ENCODE measurements around the gene ABCG8. TPM values are rescaled to one million over a fixed set of nuclear protein-coding genes. Genes with fewer than 3 reads are reported as not detected.

Gene ABCG8
- polyA plus RNA-seq, 3 donors = 0.75 to 1.2 (median 0.84) TPM

DNA sequence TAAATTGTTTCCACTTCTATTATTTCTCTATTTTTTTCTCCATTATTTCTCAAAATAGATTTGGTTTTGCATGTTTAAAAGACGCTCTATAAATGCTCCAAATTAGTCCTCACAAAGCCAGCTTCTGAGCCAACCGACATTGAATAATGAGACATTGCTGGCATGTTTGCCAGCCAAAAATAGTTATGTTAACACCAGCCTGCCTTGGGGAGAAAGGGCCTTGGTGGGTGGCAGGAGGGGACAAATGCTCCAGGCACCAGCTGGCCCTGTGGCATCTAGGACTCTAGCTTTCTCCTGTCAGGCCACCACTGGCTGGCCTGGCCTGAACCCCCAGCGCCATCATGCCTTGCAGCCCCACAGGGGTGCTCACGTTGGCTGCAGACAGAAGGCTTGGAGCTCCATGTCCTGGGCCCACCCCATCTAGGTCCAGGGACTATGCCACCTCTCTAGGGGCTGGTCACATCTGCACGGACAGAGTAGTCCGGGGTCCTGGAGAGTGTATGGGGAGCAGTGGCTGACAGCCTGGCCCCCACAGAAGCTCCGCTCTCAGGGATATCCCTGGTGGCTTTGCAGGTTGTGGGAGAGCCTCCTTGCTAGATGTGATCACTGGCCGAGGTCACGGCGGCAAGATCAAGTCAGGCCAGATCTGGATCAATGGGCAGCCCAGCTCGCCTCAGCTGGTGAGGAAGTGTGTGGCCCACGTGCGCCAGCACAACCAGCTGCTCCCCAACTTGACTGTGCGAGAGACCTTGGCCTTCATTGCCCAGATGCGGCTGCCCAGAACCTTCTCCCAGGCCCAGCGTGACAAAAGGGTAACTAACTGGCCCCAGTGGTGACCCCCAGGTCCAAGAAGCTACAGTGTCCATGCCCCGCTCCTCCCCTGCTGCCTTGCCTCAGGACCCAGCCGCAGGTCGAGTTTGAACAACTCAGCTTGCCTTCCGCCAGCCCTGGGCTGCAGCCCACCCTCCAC lies 12.5 kb downstream of the ABCG8 start:
- no peak for DNase-seq (ENCODE audit: extremely low read depth in 1 of 11, low read depth in 9 of 11, low spot score in 4 of 11)

DNA sequence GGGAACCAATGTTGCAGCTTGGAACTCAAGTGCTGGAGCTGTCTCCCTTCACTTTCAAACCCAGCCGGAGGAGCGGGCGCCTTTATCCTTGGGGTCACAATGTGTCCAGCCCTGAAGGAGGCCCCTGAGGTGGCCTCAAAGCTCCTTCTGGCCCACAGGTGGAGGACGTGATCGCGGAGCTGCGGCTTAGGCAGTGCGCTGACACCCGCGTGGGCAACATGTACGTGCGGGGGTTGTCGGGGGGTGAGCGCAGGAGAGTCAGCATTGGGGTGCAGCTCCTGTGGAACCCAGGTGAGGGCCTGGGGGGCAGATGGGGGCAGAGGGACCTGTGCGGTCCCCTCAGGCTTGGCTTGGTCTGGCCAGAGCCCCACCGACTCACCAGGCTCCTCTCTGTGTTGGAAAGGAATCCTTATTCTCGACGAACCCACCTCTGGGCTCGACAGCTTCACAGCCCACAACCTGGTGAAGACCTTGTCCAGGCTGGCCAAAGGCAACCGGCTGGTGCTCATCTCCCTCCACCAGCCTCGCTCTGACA lies 13.5 kb downstream of the ABCG8 start:
- no peak for DNase-seq (ENCODE audit: extremely low read depth in 1 of 11, low read depth in 9 of 11, low spot score in 4 of 11)

- DNase-seq (ENCODE audit: extremely low read depth in 1 of 11, low read depth in 9 of 11, low spot score in 4 of 11) = no peak
Measured at GRCh38 chr2:43853141-43854081, 14.6 kb downstream of the ABCG8 start.

- DNase-seq (ENCODE audit: extremely low read depth in 1 of 11, low read depth in 9 of 11, low spot score in 4 of 11) = no peak
Measured at GRCh38 chr2:43854671-43855070, 15.9 kb downstream of the ABCG8 start.

GRCh38 chr2:43855292-43855691 lies 16.5 kb downstream of the ABCG8 start:
- DNase-seq (ENCODE audit: extremely low read depth in 1 of 11, low read depth in 9 of 11, low spot score in 4 of 11) = no peak

GRCh38 chr2:43872151-43872550 lies 33.4 kb downstream of the ABCG8 start:
- DNase-seq (ENCODE audit: extremely low read depth in 1 of 11, low read depth in 9 of 11, low spot score in 4 of 11) = no peak

- no peak for DNase-seq (ENCODE audit: extremely low read depth in 1 of 11, low read depth in 9 of 11, low spot score in 4 of 11)
Measured at GRCh38 chr2:43874776-43875451, 36.1 kb downstream of the ABCG8 start.

DNA sequence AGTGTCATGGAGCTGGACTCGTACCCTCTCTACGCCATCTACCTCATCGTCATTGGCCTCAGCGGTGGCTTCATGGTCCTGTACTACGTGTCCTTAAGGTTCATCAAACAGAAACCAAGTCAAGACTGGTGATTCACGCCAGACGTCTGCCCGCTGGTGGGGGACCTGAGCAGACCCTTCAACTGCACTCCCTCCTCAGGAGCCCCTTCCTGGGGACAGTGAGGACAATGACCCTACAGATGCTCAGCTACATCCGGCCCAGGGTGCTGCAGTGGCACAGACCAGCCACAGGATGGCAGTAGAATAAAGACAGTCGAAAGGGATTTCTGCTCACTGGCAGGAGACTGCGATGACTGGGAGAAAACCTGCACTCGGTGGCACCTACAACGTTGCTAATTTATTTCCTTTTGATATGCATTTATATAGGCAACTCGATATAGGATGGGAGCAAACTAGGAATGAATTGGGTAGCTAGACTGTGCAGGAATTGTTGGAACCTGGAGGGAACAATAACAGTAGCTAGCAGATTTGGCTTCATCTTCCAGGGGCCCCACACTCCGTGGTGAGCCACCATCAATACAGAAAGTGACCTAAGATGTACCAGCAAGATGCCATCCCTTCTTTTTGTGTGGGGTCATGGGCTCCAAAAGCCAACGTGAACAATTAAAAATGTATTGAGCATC lies 39.2 kb downstream of the ABCG8 start:
- DNase-seq (ENCODE audit: extremely low read depth in 1 of 11, low read depth in 9 of 11, low spot score in 4 of 11) = peak in 9 of 11 donors; percentile 10 to 45 (median 29)

DNA sequence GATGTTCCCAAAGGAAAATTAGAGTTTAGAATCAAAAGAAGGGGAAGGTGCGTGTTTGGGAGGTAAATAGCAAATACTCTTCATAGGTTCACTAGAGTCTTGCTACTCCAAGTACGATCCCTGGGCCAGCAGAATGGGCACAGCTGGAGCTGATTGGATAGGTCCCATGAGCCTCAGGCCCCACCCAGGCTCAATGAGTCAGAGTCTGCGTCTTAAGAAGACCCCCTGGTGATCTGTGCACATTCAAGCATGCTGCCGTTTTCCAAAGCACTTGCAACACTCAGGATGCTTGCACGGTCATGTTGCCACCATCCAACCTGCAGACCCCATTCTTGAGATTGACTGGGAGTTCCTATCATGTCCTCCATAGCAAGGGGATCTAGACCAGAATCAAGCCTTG lies 40.5 kb downstream of the ABCG8 start:
- no peak for DNase-seq (ENCODE audit: extremely low read depth in 1 of 11, low read depth in 9 of 11, low spot score in 4 of 11)

DNA sequence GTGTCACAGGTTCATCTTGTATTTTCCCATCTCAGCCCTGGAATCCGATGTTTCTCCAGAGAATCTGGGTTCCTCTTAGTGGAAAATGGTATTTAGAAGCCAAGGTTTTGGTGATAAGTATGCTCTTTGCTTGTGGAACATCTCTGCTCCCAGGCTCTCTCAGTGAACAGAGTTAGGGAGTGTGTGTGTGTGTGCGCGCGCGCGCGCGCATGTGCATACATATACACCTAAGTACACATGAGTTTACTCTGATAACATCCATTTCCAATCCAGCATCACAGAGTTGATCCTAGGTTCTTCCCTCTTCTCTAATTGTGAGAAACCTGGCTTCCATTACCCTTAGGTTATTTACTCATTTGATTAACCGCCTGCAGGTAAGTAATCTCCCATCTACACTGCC lies 41.7 kb downstream of the ABCG8 start:
- no peak for DNase-seq (ENCODE audit: extremely low read depth in 1 of 11, low read depth in 9 of 11, low spot score in 4 of 11)

DNA sequence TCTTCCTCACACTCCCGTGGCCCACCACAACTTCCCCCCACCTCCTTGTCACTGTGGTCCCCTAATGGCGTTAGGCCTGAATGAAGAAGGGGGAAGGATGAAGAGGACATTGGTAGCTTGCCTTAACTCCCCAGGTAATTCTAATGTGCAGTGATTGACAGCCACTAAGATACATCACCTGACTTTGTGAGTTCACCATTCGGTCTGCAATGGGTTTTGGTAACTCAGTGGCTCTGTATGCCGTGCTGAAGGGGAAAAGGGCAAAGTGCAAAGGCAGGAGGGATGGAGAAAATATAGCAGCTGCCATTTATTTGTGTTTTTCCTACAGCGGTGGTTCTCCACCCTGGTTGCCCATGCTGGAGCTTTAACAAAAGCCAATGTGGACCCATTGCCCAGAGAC lies 42.2 kb downstream of the ABCG8 start:
- no peak for DNase-seq (ENCODE audit: extremely low read depth in 1 of 11, low read depth in 9 of 11, low spot score in 4 of 11)

- no peak for DNase-seq (ENCODE audit: extremely low read depth in 1 of 11, low read depth in 9 of 11, low spot score in 4 of 11)
Measured at GRCh38 chr2:43882312-43882711, 43.5 kb downstream of the ABCG8 start.

GRCh38 chr2:43884689-43885088 lies 45.9 kb downstream of the ABCG8 start:
- DNase-seq (ENCODE audit: extremely low read depth in 1 of 11, low read depth in 9 of 11, low spot score in 4 of 11) = peak in 1 of 11 donors; percentile 8

- no peak for DNase-seq (ENCODE audit: extremely low read depth in 1 of 11, low read depth in 9 of 11, low spot score in 4 of 11)
Measured at GRCh38 chr2:43885132-43885632, 46.4 kb downstream of the ABCG8 start.

- no peak for DNase-seq (ENCODE audit: extremely low read depth in 1 of 11, low read depth in 9 of 11, low spot score in 4 of 11)
Measured at GRCh38 chr2:43887176-43887575, 48.4 kb downstream of the ABCG8 start.

DNA sequence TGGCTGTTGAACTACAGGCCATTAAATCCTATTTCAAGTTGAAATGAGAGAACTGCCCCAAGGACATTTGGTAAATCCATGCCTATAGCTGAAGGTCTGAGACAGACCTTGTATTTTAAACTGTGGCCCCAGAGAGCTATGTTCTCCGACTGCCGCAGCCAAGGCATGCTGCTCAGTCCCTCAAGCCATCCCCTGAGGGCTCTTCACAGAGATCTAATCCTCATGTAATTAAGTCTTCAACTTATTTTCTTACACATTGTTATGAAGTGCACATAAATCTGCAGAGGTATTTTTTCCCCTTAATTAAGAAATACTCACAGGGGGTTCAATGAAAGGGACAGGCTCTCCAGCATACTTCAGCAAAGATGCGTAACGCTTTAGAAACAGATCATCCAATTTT lies 50.6 kb downstream of the ABCG8 start:
- no peak for DNase-seq (ENCODE audit: extremely low read depth in 1 of 11, low read depth in 9 of 11, low spot score in 4 of 11)

- DNase-seq (ENCODE audit: extremely low read depth in 1 of 11, low read depth in 9 of 11, low spot score in 4 of 11) = no peak
Measured at GRCh38 chr2:43890855-43891254, 52.1 kb downstream of the ABCG8 start.

GRCh38 chr2:43894743-43895142 lies 56.0 kb downstream of the ABCG8 start:
- DNase-seq (ENCODE audit: extremely low read depth in 1 of 11, low read depth in 9 of 11, low spot score in 4 of 11) = no peak

Measured in renal cortex interstitium (tissue), 11 donors.